ENCODE measurements around the gene SLC35D3.

The SLC35D3 gene

DNA sequence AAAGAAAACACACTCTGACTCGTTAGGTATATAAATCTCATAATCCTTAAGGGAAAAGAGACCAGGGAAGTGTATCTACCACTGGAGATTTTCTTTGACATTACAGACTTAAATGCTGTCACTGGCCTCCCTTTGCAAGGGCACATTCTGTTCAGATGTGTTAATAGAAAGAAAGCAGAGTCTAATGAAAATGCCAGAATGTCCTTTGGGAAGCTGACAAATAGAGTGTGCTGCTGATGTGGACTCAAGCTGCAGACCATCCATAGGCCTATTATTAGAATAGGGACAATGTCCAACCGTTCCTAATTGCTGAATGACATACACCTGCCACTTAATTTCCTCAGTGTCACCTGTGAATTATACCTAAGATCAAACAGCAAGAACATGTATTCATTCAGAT is 41.2 kb downstream of the SLC35D3 start:
- WGBS (ENCODE audit: extremely low coverage, insufficient coverage, insufficient read length), result no CpG with 5 or more reads among the region's 2 CpGs
- Histone ChIP-seq H3K36me3 (ENCODE audit: control insufficient read depth in 1 of 2, insufficient read depth in 2 of 2, low read length in 2 of 2) (no peaks in the 10 kb centered on the region), H3K9ac (ENCODE audit: low read length) (no peak overlapping the region), H3K27ac (ENCODE audit: low read depth, low read length) (no peak overlapping the region), H4K8ac (ENCODE audit: low read depth, low read length) (no peak overlapping the region), H3K4me3 (ENCODE audit: low read depth, low read length) (no peak overlapping the region), H2BK12ac (ENCODE audit: low read length) (no peak overlapping the region), H3K4me2 (ENCODE audit: low read length) (no peak overlapping the region), H2BK5ac (ENCODE audit: low read depth, low read length, poor library complexity) (no peak overlapping the region), H2BK120ac (ENCODE audit: insufficient read depth, low read length, poor library complexity) (no peak overlapping the region), H3K79me2 (ENCODE audit: control insufficient read depth, insufficient read depth, low read length, poor library complexity) (no peaks in the 10 kb centered on the region), H2AK5ac (ENCODE audit: low read length) (no peak overlapping the region), H3K27me3 (ENCODE audit: insufficient read depth, low read length) (no peaks in the 10 kb centered on the region), H3K79me1 (ENCODE audit: low read length) (peaks cover 19% of the 10 kb centered on the region), H3K9me3 (ENCODE audit: insufficient read depth, low read depth, low read length) (no peaks in the 10 kb centered on the region), H3K4ac (ENCODE audit: low read depth, low read length) (no peak overlapping the region), H3K14ac (ENCODE audit: low read length) (no peak overlapping the region), H4K91ac (ENCODE audit: low read depth, low read length) (no peak overlapping the region), H3K18ac (ENCODE audit: low read length) (no peak overlapping the region), H4K12ac (ENCODE audit: low read depth, low read length) (no peak overlapping the region), H3K4me1 (ENCODE audit: control insufficient read depth in 1 of 2, insufficient read depth in 2 of 2, low read length in 2 of 2) (peaks cover 8 to 20% of the 10 kb centered on the region in 2 experiments), H2AFZ (ENCODE audit: insufficient read depth, low read length, poor library complexity) (no peak overlapping the region), H3K23ac (ENCODE audit: low read length) (no peak overlapping the region)
- no peak for DNase-seq

DNA sequence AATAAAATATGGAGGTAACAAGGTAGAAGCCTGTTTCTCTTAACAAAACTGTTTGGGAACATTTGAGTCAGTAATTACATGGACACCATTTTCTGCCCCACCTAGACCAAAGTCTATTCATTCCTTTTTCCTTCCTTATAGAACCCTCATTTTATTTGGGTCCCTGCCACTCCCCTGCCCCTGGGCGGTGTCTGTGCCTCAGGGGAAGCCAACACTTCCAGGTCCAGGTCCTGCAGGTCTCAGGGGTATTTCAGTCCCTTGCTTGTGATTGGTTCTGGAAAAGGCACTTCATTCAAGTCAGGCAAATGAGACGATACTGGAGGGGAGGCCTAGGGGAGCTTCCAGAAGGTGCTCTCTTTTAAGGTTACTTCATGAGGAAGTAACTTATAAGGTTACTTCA is 42.3 kb downstream of the SLC35D3 start:
- Histone ChIP-seq H3K18ac (ENCODE audit: low read length) (no peak overlapping the region), H3K23ac (ENCODE audit: low read length) (no peak overlapping the region), H2AFZ (ENCODE audit: insufficient read depth, low read length, poor library complexity) (no peak overlapping the region), H4K12ac (ENCODE audit: low read depth, low read length) (no peak overlapping the region), H3K27me3 (ENCODE audit: insufficient read depth, low read length) (no peaks in the 10 kb centered on the region), H3K14ac (ENCODE audit: low read length) (no peak overlapping the region), H3K79me2 (ENCODE audit: control insufficient read depth, insufficient read depth, low read length, poor library complexity) (no peaks in the 10 kb centered on the region), H2BK5ac (ENCODE audit: low read depth, low read length, poor library complexity) (no peak overlapping the region), H3K4me3 (ENCODE audit: low read depth, low read length) (no peak overlapping the region), H2BK120ac (ENCODE audit: insufficient read depth, low read length, poor library complexity) (no peak overlapping the region), H2BK12ac (ENCODE audit: low read length) (peak overlapping the region; percentile 4), H3K27ac (ENCODE audit: low read depth, low read length) (no peak overlapping the region), H3K79me1 (ENCODE audit: low read length) (peaks cover 12% of the 10 kb centered on the region), H3K9me3 (ENCODE audit: insufficient read depth, low read depth, low read length) (no peaks in the 10 kb centered on the region), H3K4ac (ENCODE audit: low read depth, low read length) (no peak overlapping the region), H3K9ac (ENCODE audit: low read length) (no peak overlapping the region), H3K36me3 (ENCODE audit: control insufficient read depth in 1 of 2, insufficient read depth in 2 of 2, low read length in 2 of 2) (no peaks in the 10 kb centered on the region), H2AK5ac (ENCODE audit: low read length) (no peak overlapping the region), H3K4me2 (ENCODE audit: low read length) (no peak overlapping the region), H3K4me1 (ENCODE audit: control insufficient read depth in 1 of 2, insufficient read depth in 2 of 2, low read length in 2 of 2) (peaks cover 4 to 20% of the 10 kb centered on the region in 2 experiments), H4K8ac (ENCODE audit: low read depth, low read length) (peak overlapping the region; percentile 9), H4K91ac (ENCODE audit: low read depth, low read length) (no peak overlapping the region)
- WGBS (ENCODE audit: extremely low coverage, insufficient coverage, insufficient read length), result no CpG with 5 or more reads among the region's 2 CpGs
- no peak for DNase-seq

DNA sequence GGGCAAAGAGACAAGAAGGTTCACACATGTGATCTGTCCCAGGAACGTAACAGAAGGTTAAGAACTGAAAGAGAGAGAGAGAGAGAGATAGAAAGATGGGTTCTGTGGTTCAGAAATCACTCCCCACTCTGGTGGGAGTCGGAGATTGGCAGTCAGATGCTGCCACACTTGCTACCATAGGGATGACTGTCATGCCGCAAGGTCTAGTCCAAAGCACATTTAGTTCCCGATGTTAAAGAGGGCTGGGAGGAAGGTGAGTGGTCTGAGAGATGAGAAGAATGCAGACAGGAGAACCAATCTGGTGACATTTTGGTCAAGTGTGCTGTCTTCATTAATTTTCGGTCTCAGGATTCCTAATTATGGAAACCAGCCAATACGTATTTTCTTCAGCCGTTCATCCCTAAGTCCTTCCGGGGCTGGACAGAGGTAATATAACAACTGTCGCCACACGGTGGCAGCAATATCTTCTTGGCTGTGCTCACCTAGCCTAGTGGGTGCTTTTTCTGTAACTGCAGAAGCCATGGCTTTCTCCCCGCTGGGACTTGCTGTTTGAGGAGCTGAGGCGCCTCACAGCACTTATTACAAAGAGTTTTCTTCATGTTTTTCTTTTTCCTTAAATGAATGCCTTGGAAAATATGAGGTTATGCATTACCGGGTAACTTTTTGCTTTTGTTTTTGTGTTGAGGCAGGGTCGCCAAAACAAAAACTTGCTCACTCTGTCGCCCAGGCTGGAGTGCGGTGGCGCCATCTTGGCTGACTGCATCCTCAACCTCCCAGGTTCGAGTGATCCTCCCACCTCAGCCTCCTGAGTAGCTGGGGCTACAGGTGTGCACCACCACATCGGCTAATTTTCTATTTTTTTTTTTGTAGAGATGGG is 46.0 kb downstream of the SLC35D3 start:
- no peak overlapping the region for H2BK120ac ChIP-seq (ENCODE audit: insufficient read depth, low read length, poor library complexity)
- H3K27ac ChIP-seq (ENCODE audit: low read depth, low read length), result no peak overlapping the region
- no peak overlapping the region for H2BK5ac ChIP-seq (ENCODE audit: low read depth, low read length, poor library complexity)
- WGBS (ENCODE audit: extremely low coverage, insufficient coverage, insufficient read length), result no CpG with 5 or more reads among the region's 19 CpGs
- no peaks in the 10 kb centered on the region for H3K36me3 ChIP-seq (ENCODE audit: control insufficient read depth in 1 of 2, insufficient read depth in 2 of 2, low read length in 2 of 2)
- H3K4me3 ChIP-seq (ENCODE audit: low read depth, low read length), result no peak overlapping the region
- H4K8ac ChIP-seq (ENCODE audit: low read depth, low read length), result no peak overlapping the region
- no peak overlapping the region for H2AK5ac ChIP-seq (ENCODE audit: low read length)
- peak; percentile 88 to 94 for DNase-seq
- no peaks in the 10 kb centered on the region for H3K27me3 ChIP-seq (ENCODE audit: insufficient read depth, low read length)
- H3K4ac ChIP-seq (ENCODE audit: low read depth, low read length), result no peak overlapping the region
- peaks cover 2 to 17% of the 10 kb centered on the region in 2 experiments for H3K4me1 ChIP-seq (ENCODE audit: control insufficient read depth in 1 of 2, insufficient read depth in 2 of 2, low read length in 2 of 2)
- H3K4me2 ChIP-seq (ENCODE audit: low read length), result no peak overlapping the region
- H3K14ac ChIP-seq (ENCODE audit: low read length), result no peak overlapping the region
- no peak overlapping the region for H3K18ac ChIP-seq (ENCODE audit: low read length)
- H3K9me3 ChIP-seq (ENCODE audit: insufficient read depth, low read depth, low read length), result no peaks in the 10 kb centered on the region
- H3K79me1 ChIP-seq (ENCODE audit: low read length), result peaks cover 2% of the 10 kb centered on the region
- no peak overlapping the region for H3K9ac ChIP-seq (ENCODE audit: low read length)
- no peak overlapping the region for H2BK12ac ChIP-seq (ENCODE audit: low read length)
- no peak overlapping the region for H4K12ac ChIP-seq (ENCODE audit: low read depth, low read length)
- no peaks in the 10 kb centered on the region for H3K79me2 ChIP-seq (ENCODE audit: control insufficient read depth, insufficient read depth, low read length, poor library complexity)
- no peak overlapping the region for H4K91ac ChIP-seq (ENCODE audit: low read depth, low read length)
- no peak overlapping the region for H2AFZ ChIP-seq (ENCODE audit: insufficient read depth, low read length, poor library complexity)
- H3K23ac ChIP-seq (ENCODE audit: low read length), result no peak overlapping the region

DNA sequence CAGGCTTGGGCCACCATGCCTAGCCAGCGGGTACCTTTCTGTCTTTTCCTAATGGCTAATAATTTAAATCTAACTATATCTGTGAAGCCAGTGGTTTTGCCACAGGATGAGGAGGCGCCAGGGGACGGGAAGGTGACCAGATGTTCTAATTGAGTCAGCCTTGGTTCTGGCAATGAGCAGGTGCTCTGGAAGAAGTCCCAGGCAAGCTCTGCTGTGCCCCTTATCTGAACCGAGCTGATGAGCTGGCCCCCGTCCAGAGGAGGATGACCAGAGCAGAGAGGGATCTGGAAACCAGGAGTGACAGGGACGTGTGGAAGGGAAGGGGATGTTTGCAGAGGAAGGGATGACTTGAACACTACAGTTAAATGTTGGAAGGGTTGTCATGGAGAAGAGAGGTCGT is 46.7 kb downstream of the SLC35D3 start:
- Histone ChIP-seq H2BK5ac (ENCODE audit: low read depth, low read length, poor library complexity) (no peak overlapping the region), H3K27me3 (ENCODE audit: insufficient read depth, low read length) (no peaks in the 10 kb centered on the region), H2AK5ac (ENCODE audit: low read length) (no peak overlapping the region), H4K12ac (ENCODE audit: low read depth, low read length) (no peak overlapping the region), H3K79me1 (ENCODE audit: low read length) (peaks cover 2% of the 10 kb centered on the region), H4K91ac (ENCODE audit: low read depth, low read length) (no peak overlapping the region), H3K4ac (ENCODE audit: low read depth, low read length) (no peak overlapping the region), H2BK12ac (ENCODE audit: low read length) (no peak overlapping the region), H3K18ac (ENCODE audit: low read length) (no peak overlapping the region), H3K14ac (ENCODE audit: low read length) (no peak overlapping the region), H2BK120ac (ENCODE audit: insufficient read depth, low read length, poor library complexity) (no peak overlapping the region), H3K4me3 (ENCODE audit: low read depth, low read length) (no peak overlapping the region), H4K8ac (ENCODE audit: low read depth, low read length) (no peak overlapping the region), H3K4me1 (ENCODE audit: control insufficient read depth in 1 of 2, insufficient read depth in 2 of 2, low read length in 2 of 2) (peaks cover 2 to 17% of the 10 kb centered on the region in 2 experiments), H2AFZ (ENCODE audit: insufficient read depth, low read length, poor library complexity) (no peak overlapping the region), H3K79me2 (ENCODE audit: control insufficient read depth, insufficient read depth, low read length, poor library complexity) (no peaks in the 10 kb centered on the region), H3K27ac (ENCODE audit: low read depth, low read length) (no peak overlapping the region), H3K9ac (ENCODE audit: low read length) (no peak overlapping the region), H3K23ac (ENCODE audit: low read length) (no peak overlapping the region), H3K9me3 (ENCODE audit: insufficient read depth, low read depth, low read length) (no peaks in the 10 kb centered on the region), H3K4me2 (ENCODE audit: low read length) (no peak overlapping the region), H3K36me3 (ENCODE audit: control insufficient read depth in 1 of 2, insufficient read depth in 2 of 2, low read length in 2 of 2) (no peaks in the 10 kb centered on the region)
- DNase-seq, result no peak
- WGBS (ENCODE audit: extremely low coverage, insufficient coverage, insufficient read length), result no CpG with 5 or more reads among the region's 7 CpGs
